Tibial nerve (tissue), 4 donors: ENCODE data around the gene DDOST.

Experiments
- EP300 ChIP-seq, 2 donors: sonication (generic); formaldehyde crosslinking; IDR thresholded peaks; one replicate each; pipeline ENCODE4 v1.6.1; 2017; ENCODE audit warnings: antibody characterized with exemption in 2 of 2, mild to moderate bottlenecking in 1 of 2
- POLR2A ChIP-seq, 2 donors: fragments of 450-650 bp; IDR thresholded peaks; one replicate each; pipeline ENCODE4 v1.6.1; 2017; ENCODE audit warnings: antibody characterized with exemption in 2 of 2, mild to moderate bottlenecking in 2 of 2, moderate library complexity in 2 of 2
- TF ChIP-seq, protein P1 (sequence below), 5 experiments: fragments of 200-600 bp in 3 of 5; fragments of 450-650 bp in 2 of 5; sonication (generic) in 3 of 5; IDR thresholded peaks; one replicate each; pipeline ENCODE4 v1.5.1; 2016 to 2019; ENCODE audit warnings: antibody characterized with exemption in 5 of 5, mild to moderate bottlenecking in 3 of 5, moderate library complexity in 2 of 5

DNA sequence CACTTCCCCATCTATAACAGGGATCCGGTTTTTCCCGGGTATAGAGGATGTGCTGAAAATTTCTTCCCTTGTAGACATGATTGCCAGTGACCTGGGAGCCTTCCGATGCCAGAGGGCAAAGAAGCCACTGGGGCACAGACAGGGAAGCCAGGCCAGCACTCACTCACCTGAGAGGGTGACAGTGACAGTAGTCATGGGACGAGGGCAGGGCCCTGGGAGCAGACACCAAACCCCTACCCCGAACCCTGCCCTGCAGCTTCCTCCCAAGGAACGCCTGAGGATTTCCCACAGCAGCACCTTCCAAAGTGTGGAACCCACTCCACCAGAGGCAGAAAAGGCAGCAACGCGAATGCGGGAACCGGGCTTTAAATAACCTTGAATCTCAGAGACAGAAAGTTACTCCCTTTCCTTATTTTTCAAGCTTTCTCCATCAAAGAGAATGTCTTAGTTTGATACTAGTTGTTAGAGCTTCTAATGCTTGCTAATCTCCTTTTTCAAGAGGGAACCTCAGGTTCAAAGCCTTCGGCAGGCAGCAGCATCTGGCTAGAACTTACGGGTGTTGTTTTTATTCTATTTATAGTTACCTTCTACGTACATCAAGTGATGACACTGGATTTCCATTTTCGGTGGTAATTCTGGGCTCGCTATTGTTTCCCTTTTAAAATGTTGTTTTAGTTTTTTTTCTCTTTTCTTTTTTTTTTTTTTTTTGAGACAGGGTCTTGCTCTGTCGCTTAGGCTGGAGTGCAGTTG, 2.8 kb downstream of the DDOST start:
- TF ChIP-seq, protein P1, sequence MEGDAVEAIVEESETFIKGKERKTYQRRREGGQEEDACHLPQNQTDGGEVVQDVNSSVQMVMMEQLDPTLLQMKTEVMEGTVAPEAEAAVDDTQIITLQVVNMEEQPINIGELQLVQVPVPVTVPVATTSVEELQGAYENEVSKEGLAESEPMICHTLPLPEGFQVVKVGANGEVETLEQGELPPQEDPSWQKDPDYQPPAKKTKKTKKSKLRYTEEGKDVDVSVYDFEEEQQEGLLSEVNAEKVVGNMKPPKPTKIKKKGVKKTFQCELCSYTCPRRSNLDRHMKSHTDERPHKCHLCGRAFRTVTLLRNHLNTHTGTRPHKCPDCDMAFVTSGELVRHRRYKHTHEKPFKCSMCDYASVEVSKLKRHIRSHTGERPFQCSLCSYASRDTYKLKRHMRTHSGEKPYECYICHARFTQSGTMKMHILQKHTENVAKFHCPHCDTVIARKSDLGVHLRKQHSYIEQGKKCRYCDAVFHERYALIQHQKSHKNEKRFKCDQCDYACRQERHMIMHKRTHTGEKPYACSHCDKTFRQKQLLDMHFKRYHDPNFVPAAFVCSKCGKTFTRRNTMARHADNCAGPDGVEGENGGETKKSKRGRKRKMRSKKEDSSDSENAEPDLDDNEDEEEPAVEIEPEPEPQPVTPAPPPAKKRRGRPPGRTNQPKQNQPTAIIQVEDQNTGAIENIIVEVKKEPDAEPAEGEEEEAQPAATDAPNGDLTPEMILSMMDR (IDR thresholded peaks at IDR 0.05): no peak
- TF ChIP-seq POLR2A (IDR thresholded peaks at IDR 0.05) (no peak), EP300 (IDR thresholded peaks at IDR 0.05) (no peak)
